CD4-positive, alpha-beta T cell treated with Interleukin-6 for 4 hours (primary cell): ENCODE measurements around the gene HIF1AN.
"Not testable (repeated sequence)": the region's sequence is repeated elsewhere in the genome, so short reads cannot be mapped to it uniquely, and the experiment has no call there.

ENCODE experiments used
- DNase-seq: peaks from one replicate; pipeline ENCODE4 v3.0.0-alpha.2; 2020; ENCODE audit warnings: mixed read lengths

The HIF1AN gene

DNA sequence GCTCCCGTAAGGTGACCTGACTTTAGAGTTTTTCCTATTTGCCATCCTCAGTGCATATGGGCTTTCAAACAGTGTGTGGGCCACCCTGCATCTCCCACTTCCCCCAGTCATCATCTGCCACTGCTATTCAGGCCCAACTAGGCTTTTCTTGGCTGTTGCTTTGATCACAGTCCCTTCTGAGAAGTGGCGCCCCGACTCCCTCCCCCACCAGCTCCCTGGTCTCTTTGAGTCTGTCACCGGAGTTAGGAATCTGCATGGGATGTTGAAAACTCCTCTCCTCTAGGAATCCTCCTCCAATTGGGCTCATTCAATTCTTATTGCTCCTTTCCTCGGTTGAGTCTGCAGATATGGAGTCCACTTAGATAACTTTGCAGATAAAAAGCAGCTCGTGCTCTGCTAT, 32.1 kb downstream of the HIF1AN start:
- DNase-seq: no peak

DNA sequence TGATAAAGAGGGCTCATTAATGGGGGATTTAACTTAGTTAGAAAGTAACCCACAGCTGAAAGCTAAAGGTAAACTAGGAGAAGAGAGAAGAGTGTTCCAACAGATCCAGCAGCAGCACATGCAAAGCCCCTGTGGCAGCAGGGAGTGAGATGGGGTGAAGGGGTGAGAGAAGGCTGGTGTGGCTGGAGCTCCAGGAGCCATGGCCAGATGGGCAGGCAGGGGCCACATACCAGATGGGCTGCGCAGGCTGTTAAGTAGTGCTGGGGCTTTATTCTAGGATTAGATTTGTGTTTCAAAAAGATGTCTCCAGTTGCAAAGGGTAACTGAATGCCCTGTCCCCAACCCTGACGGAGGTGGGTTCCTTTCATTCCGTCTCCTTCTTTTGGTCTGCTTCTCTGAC, 33.2 kb downstream of the HIF1AN start:
- DNase-seq: no peak

DNA sequence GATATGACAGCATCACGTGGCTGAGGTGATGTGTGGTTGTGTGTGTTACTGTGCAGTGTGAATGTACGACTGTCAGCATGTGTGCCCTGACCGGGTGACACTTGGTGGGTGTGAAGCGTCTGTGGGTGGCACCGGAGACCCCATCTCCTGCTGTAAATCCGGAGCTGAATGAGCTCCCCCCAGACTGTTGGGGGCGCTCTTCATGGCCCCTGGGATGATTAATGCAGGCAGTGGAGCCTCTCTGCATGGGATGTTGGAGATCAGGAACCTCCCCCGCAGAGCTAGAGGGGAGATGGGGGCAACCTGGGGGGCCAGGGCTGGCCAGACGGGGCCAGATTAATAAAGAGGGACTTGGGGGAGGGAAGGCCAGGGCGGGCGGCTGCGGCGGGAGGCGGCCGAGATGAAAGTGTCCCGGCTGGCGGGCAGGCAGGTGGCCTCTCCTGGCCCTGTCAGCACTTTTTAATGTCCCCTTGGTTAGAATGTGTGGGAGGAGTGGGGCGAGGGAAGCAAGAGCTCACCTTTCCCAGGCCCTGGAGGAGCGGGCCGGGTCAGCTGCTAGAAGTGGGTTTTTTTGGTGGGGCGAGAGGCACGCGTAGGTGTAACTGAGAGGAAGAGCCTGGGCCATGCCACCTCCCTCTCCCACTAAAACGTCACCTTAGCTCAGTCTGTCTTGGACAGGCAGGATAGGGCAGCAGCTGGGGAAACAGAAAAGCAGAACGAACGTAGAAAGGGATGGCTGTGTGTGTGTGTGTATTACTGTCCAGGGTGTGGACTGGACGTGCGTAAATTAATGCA, 34.1 kb downstream of the HIF1AN start:
- DNase-seq: no peak

DNA sequence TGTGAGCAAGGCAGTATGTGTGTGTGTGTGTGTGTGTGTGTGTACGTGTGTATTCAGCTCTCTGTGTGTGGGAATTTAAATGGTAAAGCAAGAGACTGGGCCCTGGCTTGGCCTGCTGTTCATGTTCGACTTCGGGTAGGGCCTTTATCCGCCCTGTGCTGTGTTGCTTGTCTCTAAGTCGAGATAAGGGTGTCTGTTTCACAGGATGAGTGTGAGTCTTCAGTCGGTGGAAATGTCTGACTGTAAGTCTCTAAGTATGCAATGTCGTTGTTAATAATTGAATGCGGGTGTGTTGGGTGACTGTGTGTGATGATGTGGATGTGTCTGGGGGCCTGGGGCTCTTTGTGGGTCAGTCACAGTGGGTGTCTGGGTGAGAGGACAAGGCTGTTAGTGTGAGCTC, 34.8 kb downstream of the HIF1AN start:
- no peak for DNase-seq

DNA sequence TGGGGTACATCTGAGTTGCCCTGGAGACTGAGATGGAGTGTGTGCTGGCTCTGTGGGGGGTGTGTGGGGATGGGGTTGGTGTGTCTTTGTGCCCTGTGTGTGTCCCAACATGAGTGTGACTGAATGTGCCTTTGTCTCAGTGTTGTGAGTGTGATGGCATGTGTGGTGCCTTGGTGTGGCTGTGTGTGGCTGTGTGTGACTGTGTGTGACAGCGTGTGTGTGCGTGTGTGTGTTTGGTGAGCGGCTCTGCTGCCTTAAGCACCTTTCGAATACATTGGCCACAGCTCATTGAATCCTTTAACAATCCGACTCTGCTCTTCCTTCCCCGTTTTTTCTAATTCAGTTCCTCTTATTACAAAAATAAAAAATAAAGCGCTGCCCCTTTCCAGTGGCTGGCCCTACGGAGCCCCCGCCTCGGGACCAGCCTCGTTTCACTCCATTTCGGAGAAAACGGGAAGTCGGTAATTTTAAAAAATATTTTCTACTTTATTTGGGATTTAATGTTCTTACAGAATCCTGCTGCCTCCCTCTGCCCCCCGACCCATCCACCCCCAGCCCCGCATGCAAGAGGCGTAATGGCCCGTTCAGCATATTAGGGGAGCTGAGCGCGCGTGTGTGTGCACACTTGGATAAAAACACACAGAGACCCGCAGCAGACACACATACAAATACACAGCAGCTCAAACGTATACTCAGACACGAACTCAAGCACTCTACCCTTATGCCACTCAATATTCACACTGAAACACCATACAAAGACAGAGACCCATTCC, 35.5 kb downstream of the HIF1AN start:
- DNase-seq: no peak

DNA sequence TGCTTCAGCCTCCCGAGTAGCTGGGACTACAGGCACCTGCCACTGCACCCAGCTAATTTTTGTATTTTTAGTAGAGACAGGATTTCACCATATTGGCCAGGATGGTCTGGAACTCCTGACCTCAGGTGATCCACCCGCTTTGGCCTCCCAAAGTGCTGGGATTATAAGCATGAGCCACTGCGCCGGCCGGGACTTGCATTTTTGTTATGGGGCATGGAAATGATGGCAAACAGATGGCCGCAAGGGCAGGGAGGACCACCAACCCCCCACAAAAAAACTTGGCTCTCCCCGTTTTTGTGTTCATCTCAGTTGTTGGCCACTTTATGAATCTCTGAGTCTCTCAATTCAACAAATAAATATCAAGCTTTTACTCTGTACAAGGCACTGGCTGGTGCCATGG, 39.4 kb downstream of the HIF1AN start:
- DNase-seq: not testable (repeated sequence)

DNA sequence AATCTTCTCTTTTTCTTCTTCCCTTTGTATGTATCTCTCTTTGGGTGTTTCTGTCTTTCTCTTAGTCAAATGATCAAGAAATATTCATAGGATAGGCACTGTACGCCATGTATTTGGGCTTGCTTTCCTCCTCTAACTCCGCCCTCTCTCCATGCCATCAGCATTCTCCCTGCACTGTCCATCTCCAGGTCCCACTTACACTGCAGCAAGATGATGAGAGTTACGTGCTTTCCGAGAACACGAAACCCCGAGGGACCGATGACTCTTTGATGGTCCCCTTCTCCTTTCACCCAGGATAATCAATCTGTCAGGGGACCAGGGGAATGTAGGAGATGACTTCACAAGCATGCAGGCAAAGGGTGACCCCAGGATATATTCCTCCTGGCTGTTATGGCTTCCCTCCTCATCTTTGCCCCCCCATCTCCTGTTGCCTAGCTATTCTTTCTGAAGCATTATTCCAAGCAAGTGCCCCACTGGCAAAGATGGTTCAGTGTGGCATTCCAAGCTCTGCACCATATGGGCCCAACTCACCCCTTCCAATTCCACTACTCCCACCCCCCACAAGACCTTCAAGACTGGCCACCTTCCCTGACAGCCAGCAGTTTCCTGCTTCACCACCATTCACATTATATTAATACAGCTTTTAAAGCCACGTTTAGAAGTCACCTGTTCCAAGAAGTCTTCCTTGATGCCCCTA, 40.0 kb downstream of the HIF1AN start:
- DNase-seq: no peak

DNA sequence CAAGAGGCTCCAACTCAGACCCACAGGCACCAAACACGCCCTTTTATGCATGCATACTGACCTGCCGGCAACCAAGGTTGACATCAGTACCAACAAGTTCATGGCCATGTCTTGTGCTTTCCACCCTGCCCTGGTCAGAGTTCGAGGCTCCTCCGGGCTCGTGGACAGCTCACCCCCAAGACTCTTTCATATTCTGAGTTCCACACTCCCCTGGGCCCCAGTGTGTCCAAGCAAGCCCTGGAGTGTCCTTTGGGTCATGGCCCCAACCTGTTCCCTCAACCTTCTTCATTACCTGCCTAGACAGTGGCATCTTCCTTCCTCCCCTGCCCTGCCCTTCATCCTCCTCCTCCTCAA, 40.5 kb downstream of the HIF1AN start:
- DNase-seq: no peak

DNA sequence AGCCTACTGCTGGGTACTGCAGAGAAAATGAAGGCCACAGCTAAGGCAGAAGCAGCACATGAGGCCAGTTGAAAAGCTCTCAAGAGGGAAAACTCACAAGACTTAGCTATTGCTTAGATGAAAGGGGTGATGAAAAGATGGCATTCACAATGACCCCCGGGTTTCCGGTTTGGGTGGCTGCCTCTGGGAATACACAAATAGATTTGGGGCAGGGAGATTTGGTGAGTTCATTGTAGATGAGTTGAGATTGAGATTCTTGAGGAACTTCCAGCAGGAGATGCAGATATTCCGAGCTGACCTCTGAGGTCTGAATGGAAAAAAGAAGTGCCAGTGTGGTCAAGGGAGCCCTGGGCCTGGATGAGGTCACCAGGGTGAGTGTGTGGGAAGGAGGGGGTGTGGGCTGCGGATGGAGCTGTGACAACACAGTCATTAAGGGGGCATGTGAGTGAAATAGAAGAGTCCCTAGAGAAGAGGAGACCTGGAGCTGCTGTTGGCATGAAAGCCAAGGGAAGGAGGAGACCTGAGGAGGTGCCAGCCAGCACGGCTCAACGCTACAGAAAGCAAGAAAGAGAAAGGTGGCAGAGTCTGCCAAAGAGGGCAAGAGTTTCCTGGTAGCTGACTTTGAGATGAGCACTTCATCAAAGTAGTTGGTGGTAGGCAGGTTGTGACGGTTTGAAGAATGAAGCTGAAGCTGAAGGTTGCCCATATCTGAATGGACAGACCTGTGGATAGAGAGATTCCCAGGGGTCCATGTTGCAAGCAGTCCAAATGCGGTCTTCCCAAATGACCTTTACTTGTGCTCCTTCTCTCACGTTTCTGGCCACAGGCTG, 43.7 kb downstream of the HIF1AN start:
- DNase-seq: no peak

DNA sequence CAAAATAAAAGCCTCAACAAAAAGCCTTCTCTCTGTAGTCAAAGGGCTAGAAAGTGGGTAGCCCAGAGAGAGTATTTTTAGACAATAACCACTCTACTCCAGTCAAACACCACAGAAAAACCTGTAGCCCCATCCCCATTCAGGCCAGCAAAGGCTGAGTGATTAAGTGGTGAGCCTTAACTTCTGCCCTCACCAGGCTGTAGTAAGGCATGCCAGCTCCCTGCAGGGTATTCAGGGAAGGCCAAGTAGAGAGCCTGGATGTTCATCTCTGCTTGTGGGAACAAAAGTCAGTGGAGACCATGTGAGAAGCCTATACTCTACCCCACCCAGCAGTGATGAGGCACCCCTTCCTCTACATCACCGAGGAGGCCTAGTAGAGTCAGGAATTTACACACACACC, 51.2 kb downstream of the HIF1AN start:
- no peak for DNase-seq

DNA sequence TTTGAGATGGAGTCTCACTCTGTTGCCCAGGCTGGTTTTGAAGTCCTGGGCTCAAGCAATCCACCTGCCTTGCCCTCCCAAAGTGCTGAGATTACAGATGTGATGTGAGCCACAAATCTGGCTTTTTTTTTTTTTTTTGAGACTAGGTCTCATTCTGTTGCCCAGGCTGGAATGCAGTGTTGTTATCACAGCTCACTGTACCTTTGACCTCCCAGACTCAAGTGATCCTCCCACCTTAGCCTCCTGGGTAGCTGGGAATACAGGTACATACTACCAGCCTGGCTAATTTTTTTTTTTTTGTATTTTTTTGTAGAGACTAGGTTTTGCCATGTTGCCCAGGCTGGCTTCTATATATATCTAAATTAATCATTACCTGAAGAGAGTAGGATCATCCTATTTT, 62.4 kb downstream of the HIF1AN start:
- no peak for DNase-seq

DNA sequence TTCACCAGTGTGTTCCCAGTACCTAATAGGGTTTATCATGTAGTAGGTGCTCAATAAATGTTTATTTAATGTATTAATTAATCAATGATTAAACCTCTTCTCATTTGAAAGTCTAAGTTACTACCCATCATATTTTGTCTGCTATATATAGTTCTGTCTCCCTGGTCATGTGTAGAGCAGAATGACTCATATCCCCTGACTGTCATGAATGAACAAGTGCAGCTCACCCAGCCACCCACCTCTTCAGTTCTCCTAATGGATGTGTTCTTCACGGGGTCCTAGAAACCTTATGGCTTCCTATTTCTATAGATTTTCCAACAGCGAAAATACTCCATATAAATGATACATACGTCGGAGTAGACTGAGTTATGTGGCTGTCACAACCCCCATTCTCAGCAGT, 64.5 kb downstream of the HIF1AN start:
- no peak for DNase-seq

DNA sequence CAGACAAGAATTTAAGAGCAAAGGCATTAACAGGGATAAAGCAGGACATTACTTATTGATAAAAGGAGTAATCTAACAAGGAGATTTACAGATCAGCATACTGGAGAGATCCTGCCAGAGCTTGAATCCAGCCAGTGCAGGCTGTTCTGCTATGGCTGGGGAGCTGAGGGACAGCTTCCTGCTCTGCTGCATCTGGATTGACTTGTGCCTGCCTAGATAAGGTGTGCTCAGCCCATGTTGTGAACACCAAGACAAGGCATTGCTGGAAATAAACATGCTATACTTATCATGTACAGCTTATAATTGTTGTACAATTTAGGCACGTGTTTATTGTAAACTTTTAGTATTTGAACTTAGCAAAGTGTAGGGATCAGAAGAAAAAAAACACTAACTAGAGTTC, 71.7 kb downstream of the HIF1AN start:
- no peak for DNase-seq
